GM21619 (cell line): ENCODE measurements around the gene PKDREJ.
"Not testable (repeated sequence)": the region's sequence is repeated elsewhere in the genome, so short reads cannot be mapped to it uniquely, and the experiment has no call there.

ENCODE experiments used
- ATAC-seq: cut with Tn5 transposase; IDR thresholded peaks from one replicate; pipeline ENCODE4 v1.9.1; 2021; ENCODE audit not compliant: unreplicated experiment

PKDREJ gene

GRCh38 chr22:46267431-46268279 is 4.5 kb upstream of the PKDREJ start, which contains the start of gene TTC38:
TTC38 (plus strand) TSS chr22:46268008; CDS start chr22:46268040, 32 bp downstream.
- peak; percentile 82 for ATAC-seq

- ATAC-seq, result not testable (repeated sequence)
These were observed 2.5 kb upstream of the PKDREJ start for GRCh38 chr22:46265627-46266026.

- ATAC-seq, result not testable (repeated sequence)
These were observed 1.4 kb upstream of the PKDREJ start for GRCh38 chr22:46264520-46264919.

- ATAC-seq, result no peak
These were observed 511 bp downstream of the PKDREJ start for GRCh38 chr22:46262449-46263215.

- ATAC-seq, result no peak
These were observed 3.1 kb downstream of the PKDREJ start for GRCh38 chr22:46260038-46260437.

- ATAC-seq, result no peak
These were observed 3.8 kb downstream of the PKDREJ start for GRCh38 chr22:46259374-46259773.

GRCh38 chr22:46256358-46256958 is 6.7 kb downstream of the PKDREJ start:
- ATAC-seq, result no peak

GRCh38 chr22:46251816-46252380 is 11.2 kb downstream of the PKDREJ start:
- ATAC-seq, result no peak

GRCh38 chr22:46251266-46251665 is 11.9 kb downstream of the PKDREJ start:
- ATAC-seq, result no peak

GRCh38 chr22:46250783-46251125 is 12.4 kb downstream of the PKDREJ start:
- ATAC-seq, result peak; percentile 9

GRCh38 chr22:46250035-46250782 is 12.9 kb downstream of the PKDREJ start, which contains the start of gene CDPF1:
CDPF1 (minus strand) TSS chr22:46250293; CDS start chr22:46248284, 2,009 bp downstream.
- peak; percentile 71 for ATAC-seq

GRCh38 chr22:46247443-46247975 is 15.6 kb downstream of the PKDREJ start:
- ATAC-seq, result no peak

GRCh38 chr22:46246178-46246577 is 17.0 kb downstream of the PKDREJ start:
- ATAC-seq, result no peak

GRCh38 chr22:46245511-46245910 is 17.6 kb downstream of the PKDREJ start:
- no peak for ATAC-seq

GRCh38 chr22:46244771-46245170 is 18.4 kb downstream of the PKDREJ start:
- ATAC-seq, result no peak

GRCh38 chr22:46242076-46242475 is 21.1 kb downstream of the PKDREJ start:
- no peak for ATAC-seq

- no peak for ATAC-seq
These were observed 21.6 kb downstream of the PKDREJ start for GRCh38 chr22:46241396-46242007.

- ATAC-seq, result no peak
These were observed 22.2 kb downstream of the PKDREJ start for GRCh38 chr22:46240907-46241306.

- no peak for ATAC-seq
These were observed 22.6 kb downstream of the PKDREJ start for GRCh38 chr22:46240506-46240905.

GRCh38 chr22:46240073-46240472 is 23.1 kb downstream of the PKDREJ start:
- no peak for ATAC-seq
